ENCODE data around the gene EVA1C. TPM values are rescaled to one million over a fixed set of nuclear protein-coding genes. Genes with fewer than 3 reads are reported as not detected.
"Not testable (repeated sequence)": the region's sequence is repeated elsewhere in the genome, so short reads cannot be mapped to it uniquely, and the experiment has no call there.

Gene EVA1C
- total RNA-seq, 4 donors from 2014 or later, result 43.1 to 71.4 (median 51.1) TPM

DNA sequence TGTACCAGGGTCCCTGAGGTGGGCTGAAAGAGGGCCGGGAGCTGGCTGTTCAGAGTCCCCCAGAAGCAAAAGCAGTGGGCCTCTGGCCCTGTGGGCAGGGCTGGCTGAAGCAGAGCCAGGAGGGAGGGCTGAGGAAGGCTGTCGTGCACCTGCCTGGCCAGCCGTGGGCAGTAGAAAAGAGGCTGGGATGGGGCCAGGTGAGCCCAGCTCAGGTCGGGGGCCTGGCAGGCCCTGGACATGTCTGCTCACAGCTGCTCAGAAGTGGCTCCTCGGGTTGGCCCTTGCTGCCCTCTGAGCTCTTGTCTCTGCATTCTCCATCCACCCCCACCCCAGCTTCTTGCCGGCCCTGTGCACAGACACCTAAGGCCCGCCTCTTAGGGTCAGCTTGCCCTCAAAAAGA is 112.8 kb downstream of the EVA1C start:
- 76% methylated on average over 5 of the region's 7 CpGs; no CpG with 5 or more reads in 1 of the 2 donors for WGBS, 2 donors (ENCODE audit: low coverage in 1 of 2)
- Histone ChIP-seq H3K27ac (peak overlapping the region in 3 of 4 donors; percentile 44 to 76 (median 47)), H3K36me3 (no peaks in the 10 kb centered on the region), H3K9me3 (no peaks in the 10 kb centered on the region), H3K4me3 (no peak overlapping the region), H3K4me1 (peaks cover 3 to 37% (median 16%) of the 10 kb centered on the region in 3 donors), H3K27me3 (no peaks in the 10 kb centered on the region)
- TF ChIP-seq POLR2AphosphoS5 (IDR thresholded peaks at IDR 0.05), result no peak
- TF ChIP-seq EP300 (IDR thresholded peaks at IDR 0.05), result no peak
- TF ChIP-seq, protein P1, sequence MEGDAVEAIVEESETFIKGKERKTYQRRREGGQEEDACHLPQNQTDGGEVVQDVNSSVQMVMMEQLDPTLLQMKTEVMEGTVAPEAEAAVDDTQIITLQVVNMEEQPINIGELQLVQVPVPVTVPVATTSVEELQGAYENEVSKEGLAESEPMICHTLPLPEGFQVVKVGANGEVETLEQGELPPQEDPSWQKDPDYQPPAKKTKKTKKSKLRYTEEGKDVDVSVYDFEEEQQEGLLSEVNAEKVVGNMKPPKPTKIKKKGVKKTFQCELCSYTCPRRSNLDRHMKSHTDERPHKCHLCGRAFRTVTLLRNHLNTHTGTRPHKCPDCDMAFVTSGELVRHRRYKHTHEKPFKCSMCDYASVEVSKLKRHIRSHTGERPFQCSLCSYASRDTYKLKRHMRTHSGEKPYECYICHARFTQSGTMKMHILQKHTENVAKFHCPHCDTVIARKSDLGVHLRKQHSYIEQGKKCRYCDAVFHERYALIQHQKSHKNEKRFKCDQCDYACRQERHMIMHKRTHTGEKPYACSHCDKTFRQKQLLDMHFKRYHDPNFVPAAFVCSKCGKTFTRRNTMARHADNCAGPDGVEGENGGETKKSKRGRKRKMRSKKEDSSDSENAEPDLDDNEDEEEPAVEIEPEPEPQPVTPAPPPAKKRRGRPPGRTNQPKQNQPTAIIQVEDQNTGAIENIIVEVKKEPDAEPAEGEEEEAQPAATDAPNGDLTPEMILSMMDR (IDR thresholded peaks at IDR 0.05), result no peak
- TF ChIP-seq POLR2A (IDR thresholded peaks at IDR 0.05), result no peak
- no peak for ATAC-seq

DNA sequence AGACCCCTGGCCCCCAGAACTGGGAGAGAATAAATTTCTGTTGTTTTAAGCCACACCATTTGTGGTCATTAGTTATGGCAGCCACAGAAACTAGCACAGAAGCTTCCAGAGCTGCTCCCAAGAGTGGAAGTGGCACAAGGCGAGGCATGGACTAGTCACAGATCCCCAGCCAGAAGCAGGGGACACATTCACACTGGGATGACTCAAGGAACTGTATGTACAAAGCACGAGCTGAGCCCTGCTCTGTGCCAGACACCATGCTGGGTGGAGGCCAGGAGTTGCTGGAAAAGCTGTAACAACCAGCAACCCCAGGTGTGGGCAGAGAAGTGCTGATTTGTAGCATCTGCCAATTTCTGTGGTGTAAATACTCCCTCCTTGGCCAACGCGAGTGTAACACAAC is 117.2 kb downstream of the EVA1C start:
- Histone ChIP-seq H3K4me3 (no peak overlapping the region), H3K9me3 (no peaks in the 10 kb centered on the region), H3K27me3 (no peaks in the 10 kb centered on the region), H3K4me1 (peaks cover 0 to 3% (median 2%) of the 10 kb centered on the region in 3 donors), H3K36me3 (no peaks in the 10 kb centered on the region), H3K27ac (no peak overlapping the region)
- no peak for ATAC-seq
- WGBS, 2 donors (ENCODE audit: low coverage in 1 of 2), result 76 to 86% methylated on average over 3 to 4 of the region's 4 CpGs
- TF ChIP-seq EP300 (IDR thresholded peaks at IDR 0.05) (no peak), POLR2A (IDR thresholded peaks at IDR 0.05) (no peak), POLR2AphosphoS5 (IDR thresholded peaks at IDR 0.05) (no peak)
- TF ChIP-seq, protein P1 (IDR thresholded peaks at IDR 0.05), result no peak

DNA sequence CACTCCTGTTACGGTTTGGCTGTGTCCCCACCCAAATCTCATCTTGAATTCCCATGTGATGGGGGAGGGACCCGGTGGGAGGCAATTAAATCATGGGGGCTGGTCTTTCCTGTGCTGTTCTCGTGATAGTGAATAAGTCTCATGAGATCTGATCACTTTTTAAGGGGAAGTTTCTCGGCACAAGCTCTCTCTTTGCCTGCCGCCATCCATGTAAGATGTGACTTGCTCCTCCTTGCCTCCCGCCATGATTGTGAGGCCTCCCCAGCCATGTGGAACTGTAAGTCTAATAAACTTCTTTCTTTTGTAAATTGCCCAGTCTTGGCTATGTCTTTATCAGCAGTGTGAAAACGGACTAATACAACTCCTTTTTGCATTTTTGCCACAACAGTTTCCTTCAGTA is 118.3 kb downstream of the EVA1C start:
- not testable (repeated sequence) for H3K27ac ChIP-seq, H3K4me1 ChIP-seq, H3K27me3 ChIP-seq, H3K4me3 ChIP-seq, H3K9me3 ChIP-seq, H3K36me3 ChIP-seq, ATAC-seq
- WGBS, 2 donors (ENCODE audit: low coverage in 1 of 2), result 95 to 100% methylated on average over 2 to 6 of the region's 7 CpGs

DNA sequence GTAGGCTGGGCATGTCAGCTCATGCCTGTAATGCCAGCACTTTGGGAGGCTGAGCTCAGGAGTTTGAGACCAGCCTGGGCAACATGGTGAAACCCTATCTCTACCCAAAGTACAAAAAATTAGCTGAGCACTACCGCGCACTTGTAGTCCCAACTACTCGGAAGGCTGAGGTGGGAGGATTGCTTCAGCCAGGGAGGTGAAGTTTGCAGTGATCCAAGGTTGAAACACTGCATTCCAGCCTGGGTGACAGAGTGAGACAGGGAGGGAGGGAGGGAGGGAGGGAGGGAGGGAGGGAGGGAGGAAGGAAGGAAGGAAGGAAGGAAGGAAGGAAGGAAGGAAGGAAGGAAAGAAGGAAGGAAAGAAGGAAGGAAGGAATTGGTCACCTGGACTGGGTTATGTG is 119.1 kb downstream of the EVA1C start:
- H3K9me3 ChIP-seq, H3K36me3 ChIP-seq, H3K4me1 ChIP-seq, ATAC-seq, H3K27me3 ChIP-seq, H3K4me3 ChIP-seq, H3K27ac ChIP-seq: not testable (repeated sequence)
- 94% methylated on average over 3 of the region's 3 CpGs; no CpG with 5 or more reads in 1 of the 2 donors for WGBS, 2 donors (ENCODE audit: low coverage in 1 of 2)

DNA sequence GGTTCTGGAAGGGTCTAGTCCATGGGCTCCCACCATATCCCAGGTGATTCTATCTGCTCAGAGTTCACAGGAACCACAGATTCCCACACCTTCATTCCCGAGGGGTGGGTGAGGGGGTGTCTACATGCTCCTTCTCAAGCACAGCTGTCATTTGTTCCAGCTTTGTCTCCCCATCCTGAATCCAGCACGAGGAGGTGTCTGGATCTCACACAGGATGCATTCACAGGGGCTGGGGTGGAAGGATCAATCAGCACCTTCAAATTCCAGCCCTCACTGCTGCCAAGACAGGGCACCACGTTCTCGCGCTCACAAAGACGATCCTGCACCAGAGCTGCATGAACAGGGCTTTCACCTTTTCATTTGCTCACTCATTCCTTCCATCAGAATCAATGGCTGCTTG is 120.1 kb downstream of the EVA1C start:
- H3K4me3 ChIP-seq, result no peak overlapping the region
- TF ChIP-seq POLR2AphosphoS5 (IDR thresholded peaks at IDR 0.05), result no peak
- TF ChIP-seq, protein P1 (IDR thresholded peaks at IDR 0.05), result no peak
- no peak for TF ChIP-seq POLR2A (IDR thresholded peaks at IDR 0.05)
- TF ChIP-seq EP300 (IDR thresholded peaks at IDR 0.05), result no peak
- no peak overlapping the region for H3K27ac ChIP-seq
- 77 to 87% methylated on average over 5 of the region's 6 CpGs for WGBS, 2 donors (ENCODE audit: low coverage in 1 of 2)
- no peaks in the 10 kb centered on the region for H3K4me1 ChIP-seq
- H3K36me3 ChIP-seq, result no peaks in the 10 kb centered on the region
- no peaks in the 10 kb centered on the region for H3K9me3 ChIP-seq
- no peak for ATAC-seq
- no peaks in the 10 kb centered on the region for H3K27me3 ChIP-seq

DNA sequence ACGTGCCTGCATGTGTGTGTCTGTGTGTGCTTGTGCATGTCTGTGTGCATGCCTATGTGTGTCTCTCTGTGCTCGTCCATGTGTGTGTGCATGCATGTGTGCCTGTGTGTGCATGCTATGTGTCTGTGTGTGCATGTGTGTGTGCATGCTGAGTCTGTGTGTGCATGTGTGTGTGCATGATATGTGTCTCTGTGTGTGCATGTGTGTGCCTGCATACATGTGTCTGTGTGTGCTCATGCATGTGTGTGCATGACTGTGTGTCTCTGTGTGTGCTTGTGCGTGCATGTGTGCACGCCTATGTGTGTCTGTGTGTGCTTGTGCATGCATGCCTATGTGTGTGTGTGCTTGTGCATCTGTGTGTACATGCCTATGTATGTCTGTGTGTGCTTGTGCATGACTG is 120.5 kb downstream of the EVA1C start:
- Histone ChIP-seq H3K4me1 (no peaks in the 10 kb centered on the region), H3K27ac (no peak overlapping the region), H3K9me3 (no peaks in the 10 kb centered on the region), H3K36me3 (no peaks in the 10 kb centered on the region), H3K4me3 (no peak overlapping the region), H3K27me3 (no peaks in the 10 kb centered on the region)
- TF ChIP-seq POLR2A (IDR thresholded peaks at IDR 0.05) (no peak), EP300 (IDR thresholded peaks at IDR 0.05) (no peak), POLR2AphosphoS5 (IDR thresholded peaks at IDR 0.05) (no peak)
- TF ChIP-seq, protein P1 (IDR thresholded peaks at IDR 0.05), result no peak
- no peak for ATAC-seq
- 60 to 79% methylated on average over 1 to 2 of the region's 4 CpGs for WGBS, 2 donors (ENCODE audit: low coverage in 1 of 2)

All from gastroesophageal sphincter (tissue), 4 donors.